SU-DHL-6 (cell line): ENCODE measurements around the gene SERBP1.

Source experiments
- EZH2phosphoT487 ChIP-seq: fragments of 200-600 bp; sonication (generic), shearing (Covaris generic); conservative IDR thresholded peaks from 2 replicates; pipeline ENCODE4 v1.6.1; 2018; ENCODE audit warnings: mild to moderate bottlenecking, antibody characterized with exemption, low read length, moderate library complexity, mixed read lengths
- TF ChIP-seq, protein P1 (sequence below): fragments of 200-600 bp; sonication (generic); IDR thresholded peaks from one replicate; pipeline ENCODE4 v1.5.1; 2017; ENCODE audit warnings: antibody characterized with exemption, mild to moderate bottlenecking, low read length, moderate library complexity; ENCODE audit not compliant: insufficient read depth, poor library complexity, severe bottlenecking

DNA sequence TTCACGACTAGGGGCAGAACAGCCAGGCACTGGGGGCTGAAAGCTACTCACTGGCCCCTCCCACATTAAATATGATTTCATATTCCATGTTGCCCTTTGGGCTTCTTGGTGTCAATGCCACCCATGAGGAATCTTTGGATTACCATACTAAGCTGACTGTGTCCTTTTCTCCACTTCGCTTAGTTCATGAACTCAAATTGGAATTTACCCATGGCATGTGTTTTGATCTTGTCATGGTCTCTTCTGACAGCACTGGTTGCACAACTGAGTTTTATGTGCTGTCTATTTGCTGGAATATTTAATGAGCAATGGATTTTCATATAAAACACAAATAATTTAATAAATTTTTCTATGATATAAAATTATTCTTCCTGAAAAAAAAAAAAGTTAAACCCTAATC, 59.2 kb downstream of the SERBP1 start:
- TF ChIP-seq, protein P1, sequence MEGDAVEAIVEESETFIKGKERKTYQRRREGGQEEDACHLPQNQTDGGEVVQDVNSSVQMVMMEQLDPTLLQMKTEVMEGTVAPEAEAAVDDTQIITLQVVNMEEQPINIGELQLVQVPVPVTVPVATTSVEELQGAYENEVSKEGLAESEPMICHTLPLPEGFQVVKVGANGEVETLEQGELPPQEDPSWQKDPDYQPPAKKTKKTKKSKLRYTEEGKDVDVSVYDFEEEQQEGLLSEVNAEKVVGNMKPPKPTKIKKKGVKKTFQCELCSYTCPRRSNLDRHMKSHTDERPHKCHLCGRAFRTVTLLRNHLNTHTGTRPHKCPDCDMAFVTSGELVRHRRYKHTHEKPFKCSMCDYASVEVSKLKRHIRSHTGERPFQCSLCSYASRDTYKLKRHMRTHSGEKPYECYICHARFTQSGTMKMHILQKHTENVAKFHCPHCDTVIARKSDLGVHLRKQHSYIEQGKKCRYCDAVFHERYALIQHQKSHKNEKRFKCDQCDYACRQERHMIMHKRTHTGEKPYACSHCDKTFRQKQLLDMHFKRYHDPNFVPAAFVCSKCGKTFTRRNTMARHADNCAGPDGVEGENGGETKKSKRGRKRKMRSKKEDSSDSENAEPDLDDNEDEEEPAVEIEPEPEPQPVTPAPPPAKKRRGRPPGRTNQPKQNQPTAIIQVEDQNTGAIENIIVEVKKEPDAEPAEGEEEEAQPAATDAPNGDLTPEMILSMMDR = no peak
- no peak for TF ChIP-seq EZH2phosphoT487
